BLaER1 (cell line): ENCODE data around the gene XPNPEP1.

ENCODE experiments used
- H3K27ac ChIP-seq: shearing (Covaris generic); formaldehyde crosslinking; 2 replicates; pipeline ENCODE4 v1.8.1; 2022
- H3K27me3 ChIP-seq: shearing (Covaris generic); formaldehyde crosslinking; 2 replicates; pipeline ENCODE4 v1.8.1; 2022
- H3K36me3 ChIP-seq: shearing (Covaris generic); formaldehyde crosslinking; 2 replicates; pipeline ENCODE4 v1.8.1; 2022
- H3K4me1 ChIP-seq: shearing (Covaris generic); formaldehyde crosslinking; 2 replicates; pipeline ENCODE4 v1.8.1; 2022
- H3K4me2 ChIP-seq: shearing (Covaris generic); formaldehyde crosslinking; 2 replicates; pipeline ENCODE4 v1.8.1; 2022
- H3K4me3 ChIP-seq: shearing (Covaris generic); formaldehyde crosslinking; 2 replicates; pipeline ENCODE4 v1.8.1; 2022
- H3K9ac ChIP-seq: shearing (Covaris generic); formaldehyde crosslinking; 2 replicates; pipeline ENCODE4 v1.8.1; 2022
- H3K9me3 ChIP-seq: shearing (Covaris generic); formaldehyde crosslinking; 2 replicates; pipeline ENCODE4 v1.8.1; 2022
- H4K20me1 ChIP-seq: shearing (Covaris generic); formaldehyde crosslinking; 2 replicates; pipeline ENCODE4 v1.8.1; 2022
- Cebpa-rat ChIP-seq: shearing (Covaris generic); IDR thresholded peaks from 2 replicates; pipeline ENCODE4 v1.8.1; 2022

The XPNPEP1 gene

GRCh38 chr10:109875151-109875568 is 48.2 kb downstream of the XPNPEP1 start:
- H4K20me1 ChIP-seq = no peaks in the 10 kb centered on the region
- peaks cover 90% of the 10 kb centered on the region for H3K36me3 ChIP-seq
- TF ChIP-seq Cebpa-rat = no peak
- H3K27ac ChIP-seq = no peak overlapping the region
- no peaks in the 10 kb centered on the region for H3K27me3 ChIP-seq
- no peak overlapping the region for H3K4me2 ChIP-seq
- H3K4me3 ChIP-seq = no peak overlapping the region
- H3K9ac ChIP-seq = no peak overlapping the region
- no peaks in the 10 kb centered on the region for H3K4me1 ChIP-seq
- H3K9me3 ChIP-seq = no peaks in the 10 kb centered on the region

- Histone ChIP-seq H4K20me1 (no peaks in the 10 kb centered on the region), H3K27me3 (no peaks in the 10 kb centered on the region), H3K4me3 (no peak overlapping the region), H3K4me1 (no peaks in the 10 kb centered on the region), H3K9ac (no peak overlapping the region), H3K9me3 (no peaks in the 10 kb centered on the region), H3K4me2 (no peak overlapping the region), H3K36me3 (peaks cover 100% of the 10 kb centered on the region), H3K27ac (no peak overlapping the region)
- no peak for TF ChIP-seq Cebpa-rat
These were observed 51.8 kb downstream of the XPNPEP1 start for GRCh38 chr10:109871476-109871875.

GRCh38 chr10:109866995-109867635 is 56.2 kb downstream of the XPNPEP1 start:
- peaks cover 28% of the 10 kb centered on the region for H3K9me3 ChIP-seq
- H3K4me2 ChIP-seq = no peak overlapping the region
- H3K36me3 ChIP-seq = peaks cover 97% of the 10 kb centered on the region
- H3K4me1 ChIP-seq = no peaks in the 10 kb centered on the region
- no peak overlapping the region for H3K9ac ChIP-seq
- no peaks in the 10 kb centered on the region for H4K20me1 ChIP-seq
- H3K4me3 ChIP-seq = no peak overlapping the region
- H3K27me3 ChIP-seq = no peaks in the 10 kb centered on the region
- H3K27ac ChIP-seq = no peak overlapping the region
- TF ChIP-seq Cebpa-rat = no peak

GRCh38 chr10:109866168-109866994 is 56.9 kb downstream of the XPNPEP1 start:
- Histone ChIP-seq H3K9ac (no peak overlapping the region), H3K4me3 (no peak overlapping the region), H3K9me3 (peaks cover 30% of the 10 kb centered on the region), H4K20me1 (no peaks in the 10 kb centered on the region), H3K27me3 (no peaks in the 10 kb centered on the region), H3K27ac (no peak overlapping the region), H3K36me3 (peaks cover 90% of the 10 kb centered on the region), H3K4me2 (no peak overlapping the region), H3K4me1 (no peaks in the 10 kb centered on the region)
- TF ChIP-seq Cebpa-rat = no peak

GRCh38 chr10:109863775-109864174 is 59.5 kb downstream of the XPNPEP1 start:
- no peak for TF ChIP-seq Cebpa-rat
- Histone ChIP-seq H3K9me3 (peaks cover 30% of the 10 kb centered on the region), H3K27ac (no peak overlapping the region), H3K4me2 (no peak overlapping the region), H3K4me3 (no peak overlapping the region), H3K4me1 (no peaks in the 10 kb centered on the region), H3K9ac (no peak overlapping the region), H3K36me3 (peaks cover 64% of the 10 kb centered on the region), H4K20me1 (no peaks in the 10 kb centered on the region), H3K27me3 (no peaks in the 10 kb centered on the region)

GRCh38 chr10:109862738-109863137 is 60.6 kb downstream of the XPNPEP1 start:
- TF ChIP-seq Cebpa-rat = no peak

GRCh38 chr10:109862041-109862440 is 61.3 kb downstream of the XPNPEP1 start:
- H3K36me3 ChIP-seq = peaks cover 47% of the 10 kb centered on the region
- TF ChIP-seq Cebpa-rat = no peak
- H3K4me3 ChIP-seq = no peak overlapping the region
- H3K4me1 ChIP-seq = no peaks in the 10 kb centered on the region
- H3K4me2 ChIP-seq = no peak overlapping the region
- H3K27me3 ChIP-seq = no peaks in the 10 kb centered on the region
- no peak overlapping the region for H3K9ac ChIP-seq
- H4K20me1 ChIP-seq = no peaks in the 10 kb centered on the region
- H3K9me3 ChIP-seq = peaks cover 30% of the 10 kb centered on the region
- no peak overlapping the region for H3K27ac ChIP-seq

More at GRCh38 chr10:109862738-109863137, 60.6 kb downstream of the XPNPEP1 start:
- Histone ChIP-seq H3K27me3 (no peaks in the 10 kb centered on the region), H3K4me1 (no peaks in the 10 kb centered on the region), H3K9me3 (peaks cover 30% of the 10 kb centered on the region), H3K4me3 (no peak overlapping the region), H3K4me2 (no peak overlapping the region), H3K36me3 (peaks cover 54% of the 10 kb centered on the region), H3K27ac (no peak overlapping the region), H3K9ac (no peak overlapping the region), H4K20me1 (no peaks in the 10 kb centered on the region)

- Histone ChIP-seq H3K27ac (no peak overlapping the region), H3K4me3 (no peak overlapping the region), H3K27me3 (no peaks in the 10 kb centered on the region), H3K36me3 (peaks cover 37% of the 10 kb centered on the region), H3K9ac (no peak overlapping the region), H4K20me1 (no peaks in the 10 kb centered on the region), H3K9me3 (peaks cover 30% of the 10 kb centered on the region), H3K4me1 (no peaks in the 10 kb centered on the region), H3K4me2 (no peak overlapping the region)
- no peak for TF ChIP-seq Cebpa-rat
These were observed 62.2 kb downstream of the XPNPEP1 start for GRCh38 chr10:109861081-109861480.

GRCh38 chr10:109859221-109859620 is 64.1 kb downstream of the XPNPEP1 start:
- Histone ChIP-seq H3K4me3 (no peak overlapping the region), H3K27me3 (no peaks in the 10 kb centered on the region), H3K27ac (no peak overlapping the region), H3K36me3 (peaks cover 18% of the 10 kb centered on the region), H4K20me1 (no peaks in the 10 kb centered on the region), H3K9ac (no peak overlapping the region), H3K4me2 (no peak overlapping the region), H3K9me3 (peaks cover 21% of the 10 kb centered on the region), H3K4me1 (no peaks in the 10 kb centered on the region)
- TF ChIP-seq Cebpa-rat = no peak

- H3K4me3 ChIP-seq = no peak overlapping the region
- no peaks in the 10 kb centered on the region for H3K27me3 ChIP-seq
- no peaks in the 10 kb centered on the region for H3K4me1 ChIP-seq
- H4K20me1 ChIP-seq = no peaks in the 10 kb centered on the region
- H3K4me2 ChIP-seq = no peak overlapping the region
- no peak for TF ChIP-seq Cebpa-rat
- H3K9ac ChIP-seq = no peak overlapping the region
- no peaks in the 10 kb centered on the region for H3K9me3 ChIP-seq
- H3K36me3 ChIP-seq = no peaks in the 10 kb centered on the region
- H3K27ac ChIP-seq = no peak overlapping the region
These were observed 67.6 kb downstream of the XPNPEP1 start for GRCh38 chr10:109855746-109856145.
